ENCODE data around the gene MMP10.

MMP10 gene

DNA sequence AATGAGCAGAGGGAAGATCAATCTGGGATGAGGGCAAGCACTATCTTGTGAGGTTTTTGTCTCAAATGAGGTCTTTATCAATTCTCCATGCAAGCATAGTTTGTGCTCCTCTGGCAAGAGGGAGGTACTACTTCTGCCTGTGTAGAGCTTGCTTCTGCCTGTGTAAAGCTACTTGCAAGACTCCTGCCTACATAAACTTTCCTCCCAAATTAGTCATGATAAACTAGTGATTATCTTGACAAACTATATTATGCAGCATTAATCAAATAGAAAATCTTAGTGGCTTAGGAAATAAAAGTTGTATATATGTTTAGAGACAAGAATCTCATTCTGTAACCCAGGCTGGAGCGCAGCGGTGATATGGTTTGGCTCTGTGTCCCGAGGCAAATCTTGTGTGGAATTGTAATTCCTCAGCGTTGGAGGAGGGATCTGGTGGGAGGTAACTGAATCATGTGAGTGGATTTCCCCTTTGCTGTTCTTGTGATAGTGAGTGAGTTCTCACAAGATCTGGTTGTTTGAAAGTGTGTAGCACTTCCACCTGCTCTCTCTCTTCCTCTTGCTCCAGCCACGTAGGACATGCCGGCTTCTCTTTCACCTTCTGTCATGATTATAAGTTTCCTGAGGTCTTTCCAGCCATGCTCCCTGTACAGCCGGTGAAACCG is 8.0 kb upstream of the MMP10 start:
- no peaks in the 10 kb centered on the region for H3K27me3 ChIP-seq (ENCODE audit: control insufficient read depth, low read length)
- no peaks in the 10 kb centered on the region for H3K36me3 ChIP-seq (ENCODE audit: control insufficient read depth, low read length)
- no peaks in the 10 kb centered on the region for H4K20me1 ChIP-seq (ENCODE audit: control insufficient read depth, insufficient read depth, low read depth, low read length)
- no peaks in the 10 kb centered on the region for H3K79me2 ChIP-seq (ENCODE audit: control insufficient read depth, low read length)
- H3K4me3 ChIP-seq (ENCODE audit: low read length) = no peak overlapping the region
- no peaks in the 10 kb centered on the region for H3K4me1 ChIP-seq (ENCODE audit: control insufficient read depth, low read length)
- H3K9me3 ChIP-seq (ENCODE audit: control insufficient read depth, insufficient read depth, low read length) = no peaks in the 10 kb centered on the region
- no peak overlapping the region for H3K4me2 ChIP-seq (ENCODE audit: low read length)
- H3K27ac ChIP-seq (ENCODE audit: low read depth, low read length) = no peak overlapping the region
- TF ChIP-seq EZH2phosphoT487 (IDR thresholded peaks at IDR 0.05; ENCODE audit: borderline replicate concordance, low read length) = no peak
- TF ChIP-seq, protein P1, sequence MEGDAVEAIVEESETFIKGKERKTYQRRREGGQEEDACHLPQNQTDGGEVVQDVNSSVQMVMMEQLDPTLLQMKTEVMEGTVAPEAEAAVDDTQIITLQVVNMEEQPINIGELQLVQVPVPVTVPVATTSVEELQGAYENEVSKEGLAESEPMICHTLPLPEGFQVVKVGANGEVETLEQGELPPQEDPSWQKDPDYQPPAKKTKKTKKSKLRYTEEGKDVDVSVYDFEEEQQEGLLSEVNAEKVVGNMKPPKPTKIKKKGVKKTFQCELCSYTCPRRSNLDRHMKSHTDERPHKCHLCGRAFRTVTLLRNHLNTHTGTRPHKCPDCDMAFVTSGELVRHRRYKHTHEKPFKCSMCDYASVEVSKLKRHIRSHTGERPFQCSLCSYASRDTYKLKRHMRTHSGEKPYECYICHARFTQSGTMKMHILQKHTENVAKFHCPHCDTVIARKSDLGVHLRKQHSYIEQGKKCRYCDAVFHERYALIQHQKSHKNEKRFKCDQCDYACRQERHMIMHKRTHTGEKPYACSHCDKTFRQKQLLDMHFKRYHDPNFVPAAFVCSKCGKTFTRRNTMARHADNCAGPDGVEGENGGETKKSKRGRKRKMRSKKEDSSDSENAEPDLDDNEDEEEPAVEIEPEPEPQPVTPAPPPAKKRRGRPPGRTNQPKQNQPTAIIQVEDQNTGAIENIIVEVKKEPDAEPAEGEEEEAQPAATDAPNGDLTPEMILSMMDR (IDR thresholded peaks at IDR 0.05; ENCODE audit: low read depth, low read length, poor library complexity, severe bottlenecking) = no peak
- no peaks in the 10 kb centered on the region for H3F3A ChIP-seq (ENCODE audit: control insufficient read depth, insufficient read depth)
- H3K9me2 ChIP-seq (replicated peaks; ENCODE audit: control insufficient read depth, low read length) = no peaks in the 10 kb centered on the region

DNA sequence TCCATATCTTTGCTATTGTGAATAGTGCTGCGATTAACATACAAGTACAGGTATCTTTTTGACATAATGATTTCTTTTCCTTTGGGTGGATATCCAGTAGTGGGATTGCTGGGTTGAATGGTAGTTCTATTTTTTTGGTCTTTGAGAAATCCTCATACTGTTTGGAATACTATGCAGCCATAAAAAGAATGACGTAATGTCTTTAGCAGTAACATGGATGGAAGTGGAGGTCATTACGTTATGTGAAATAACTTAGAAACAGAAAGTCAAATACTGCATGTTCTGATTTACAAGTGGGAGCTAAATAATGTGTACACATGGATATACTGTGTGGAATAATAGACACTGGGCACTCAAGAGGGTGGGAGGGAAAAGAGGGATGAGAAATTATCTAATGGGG is 4.0 kb upstream of the MMP10 start:
- TF ChIP-seq, protein P1 (IDR thresholded peaks at IDR 0.05; ENCODE audit: low read depth, low read length, poor library complexity, severe bottlenecking) = no peak
- TF ChIP-seq EZH2phosphoT487 (IDR thresholded peaks at IDR 0.05; ENCODE audit: borderline replicate concordance, low read length) = no peak
- Histone ChIP-seq H3K4me2 (ENCODE audit: low read length) (no peak overlapping the region), H3K27ac (ENCODE audit: low read depth, low read length) (no peak overlapping the region), H3K9me2 (replicated peaks; ENCODE audit: control insufficient read depth, low read length) (no peaks in the 10 kb centered on the region), H3K4me1 (ENCODE audit: control insufficient read depth, low read length) (no peaks in the 10 kb centered on the region), H3K36me3 (ENCODE audit: control insufficient read depth, low read length) (no peaks in the 10 kb centered on the region), H3K79me2 (ENCODE audit: control insufficient read depth, low read length) (no peaks in the 10 kb centered on the region), H3K4me3 (ENCODE audit: low read length) (no peak overlapping the region), H3K27me3 (ENCODE audit: control insufficient read depth, low read length) (peaks cover 3% of the 10 kb centered on the region), H3K9me3 (ENCODE audit: control insufficient read depth, insufficient read depth, low read length) (no peaks in the 10 kb centered on the region), H4K20me1 (ENCODE audit: control insufficient read depth, insufficient read depth, low read depth, low read length) (no peaks in the 10 kb centered on the region), H3F3A (ENCODE audit: control insufficient read depth, insufficient read depth) (no peaks in the 10 kb centered on the region)

DNA sequence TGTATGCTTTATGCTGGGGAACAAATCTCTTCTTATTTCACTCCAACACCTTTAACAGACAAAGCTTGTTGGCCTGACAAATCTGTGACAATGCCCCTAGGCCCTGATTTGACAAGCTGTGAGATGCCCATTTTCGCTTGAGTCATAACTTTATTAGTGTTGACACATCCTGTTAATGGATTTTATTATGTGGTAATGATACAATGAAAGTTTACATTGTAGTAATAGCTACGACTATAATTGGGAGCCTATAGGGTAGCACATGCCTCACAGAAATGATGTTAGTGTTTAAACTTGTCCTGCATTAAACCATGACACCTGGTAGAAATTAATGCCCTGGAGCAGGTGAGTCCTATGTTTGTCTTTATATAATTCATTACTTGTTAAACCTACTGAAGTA is 3.3 kb upstream of the MMP10 start:
- Histone ChIP-seq H3K4me1 (ENCODE audit: control insufficient read depth, low read length) (no peaks in the 10 kb centered on the region), H3K9me3 (ENCODE audit: control insufficient read depth, insufficient read depth, low read length) (no peaks in the 10 kb centered on the region), H3K4me3 (ENCODE audit: low read length) (no peak overlapping the region), H3K9me2 (replicated peaks; ENCODE audit: control insufficient read depth, low read length) (no peaks in the 10 kb centered on the region), H4K20me1 (ENCODE audit: control insufficient read depth, insufficient read depth, low read depth, low read length) (no peaks in the 10 kb centered on the region), H3K79me2 (ENCODE audit: control insufficient read depth, low read length) (no peaks in the 10 kb centered on the region), H3F3A (ENCODE audit: control insufficient read depth, insufficient read depth) (no peaks in the 10 kb centered on the region), H3K4me2 (ENCODE audit: low read length) (no peak overlapping the region), H3K36me3 (ENCODE audit: control insufficient read depth, low read length) (no peaks in the 10 kb centered on the region), H3K27ac (ENCODE audit: low read depth, low read length) (no peak overlapping the region), H3K27me3 (ENCODE audit: control insufficient read depth, low read length) (peaks cover 3% of the 10 kb centered on the region)
- TF ChIP-seq, protein P1 (IDR thresholded peaks at IDR 0.05; ENCODE audit: low read depth, low read length, poor library complexity, severe bottlenecking) = no peak
- TF ChIP-seq EZH2phosphoT487 (IDR thresholded peaks at IDR 0.05; ENCODE audit: borderline replicate concordance, low read length) = no peak

Measured in DOHH2 (cell line).